Endometrial microvascular endothelial cells (primary cell): ENCODE measurements around the gene CEP95. TPM values are rescaled to one million over a fixed set of nuclear protein-coding genes. Genes with fewer than 3 reads are reported as not detected.
"Not testable (repeated sequence)": the region's sequence is repeated elsewhere in the genome, so short reads cannot be mapped to it uniquely, and the experiment has no call there.

ENCODE experiments used
- in situ Hi-C: cut with HindIII; loops from 2 replicates; pipeline ENCODE4 v1.10.0; 2017; ENCODE audit warnings: low sequenced_read_pairs, low pct_unique_long_range_greater_than_20kb; ENCODE audit errors: inconsistent ontology term
- total RNA-seq: library from RNA; depleted of rRNA; stranded (reverse); fragments of >200 nt; gene quantifications from one replicate; pipeline ENCODE4 v1.2.3, GENCODE V29; 2015; ENCODE audit errors: inconsistent ontology term

CEP95 gene
- total RNA-seq, 1 donor from 2014 or later = 16.7 TPM

DNA sequence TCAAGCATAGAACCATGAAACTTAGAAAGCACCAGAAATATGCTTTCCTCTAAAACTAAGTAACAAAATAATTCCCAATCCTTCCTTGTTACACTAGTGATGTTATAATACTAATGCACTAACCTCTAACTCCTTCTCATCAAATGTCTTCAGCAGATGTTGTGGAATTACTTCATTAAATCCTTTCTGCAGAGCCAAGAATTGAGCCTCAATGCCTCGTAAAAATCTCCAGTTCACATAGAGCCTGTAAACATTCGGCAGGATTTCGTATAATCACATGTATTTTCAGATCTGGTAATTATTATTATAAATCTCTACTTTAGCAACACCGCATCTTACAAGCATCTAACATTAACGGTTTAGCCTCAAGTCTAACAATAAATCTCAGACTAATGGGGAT lies 44.7 kb downstream of the CEP95 start:
- in situ Hi-C loops = no loop called here

DNA sequence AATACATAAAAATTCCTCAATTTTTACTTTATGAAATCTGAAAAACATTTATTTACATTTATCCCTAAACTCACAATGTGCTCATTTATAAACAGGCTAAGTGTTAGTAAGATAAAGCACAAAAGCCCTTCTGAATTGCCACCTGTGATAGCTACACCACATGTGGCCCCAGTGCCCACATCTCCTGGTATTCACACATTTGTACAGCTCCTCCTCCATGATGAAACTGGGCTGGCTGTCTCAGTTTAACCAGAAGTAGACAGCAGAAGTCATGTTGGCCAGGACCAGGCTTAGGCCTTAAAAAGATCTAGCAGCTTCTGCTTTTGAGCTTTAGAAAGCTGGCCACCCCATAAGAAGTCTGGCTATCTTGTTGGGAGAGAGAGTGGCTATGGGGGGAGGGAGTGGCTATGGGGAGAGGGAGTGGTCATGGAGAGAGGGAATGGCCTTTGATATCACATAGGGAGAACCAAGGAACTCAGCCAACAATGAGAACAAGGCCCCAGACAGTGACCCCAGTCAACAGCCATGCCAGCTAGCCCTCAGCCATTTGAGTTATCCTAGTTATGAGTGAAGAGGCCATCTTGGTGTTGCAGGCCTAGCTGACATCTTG lies 47.4 kb downstream of the CEP95 start:
- in situ Hi-C loops = no loop called here

DNA sequence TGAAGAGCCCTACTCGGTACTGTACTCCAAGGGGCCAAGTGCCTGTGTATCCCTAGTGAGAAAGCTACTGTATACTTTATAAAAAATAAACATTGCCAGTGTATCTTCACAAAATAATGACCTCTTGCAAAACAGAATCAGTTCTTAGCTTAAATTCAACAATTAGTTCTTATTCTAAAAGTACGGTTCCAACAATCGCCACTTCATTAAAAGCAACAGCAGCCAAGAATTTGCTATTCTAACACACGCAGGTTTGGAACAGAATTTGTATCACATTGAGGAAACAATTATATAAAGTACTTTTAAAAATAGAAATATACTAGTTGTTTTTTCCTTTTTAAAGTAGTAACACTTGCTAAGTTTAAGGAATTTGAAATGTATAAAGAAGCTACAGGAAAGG lies 48.5 kb downstream of the CEP95 start:
- in situ Hi-C loops = no loop called here

DNA sequence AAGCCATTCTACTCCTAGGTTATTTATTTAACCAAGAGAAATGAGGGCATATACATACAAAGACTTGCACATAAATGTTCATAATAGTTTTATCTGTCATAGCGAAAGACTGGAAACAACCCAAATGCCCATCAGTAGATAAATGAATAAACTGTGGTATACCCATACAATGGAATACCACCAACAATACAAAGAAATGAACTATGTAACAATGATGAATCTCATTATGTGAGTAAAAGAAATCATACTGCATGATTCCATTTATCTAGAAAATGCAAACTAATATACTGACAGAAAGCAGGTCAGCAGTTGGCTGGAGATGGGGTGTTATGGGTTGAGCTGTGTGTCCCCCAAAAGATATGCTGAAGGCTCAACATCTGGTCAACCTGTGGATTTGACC lies 57.3 kb downstream of the CEP95 start:
- in situ Hi-C loops = no loop called here

DNA sequence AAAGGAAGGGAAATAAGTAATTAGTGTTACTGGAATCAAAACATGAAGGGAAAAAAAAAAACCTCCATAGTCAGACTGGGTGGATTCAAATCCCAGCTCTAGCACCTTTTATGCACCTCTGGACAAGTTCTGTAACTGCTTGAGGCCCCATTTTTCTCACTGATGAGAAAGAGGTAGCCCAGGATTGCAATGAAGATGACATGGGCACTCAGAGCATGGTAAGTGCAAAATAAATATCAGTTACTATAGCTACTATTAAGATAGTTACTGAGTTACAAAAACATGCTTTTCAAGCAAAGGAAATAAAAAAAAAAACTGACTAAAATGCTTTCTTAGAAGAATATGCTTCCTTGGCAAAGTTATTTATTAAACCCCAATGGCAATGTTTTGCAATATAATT lies 58.8 kb downstream of the CEP95 start:
- in situ Hi-C loops = no loop called here

DNA sequence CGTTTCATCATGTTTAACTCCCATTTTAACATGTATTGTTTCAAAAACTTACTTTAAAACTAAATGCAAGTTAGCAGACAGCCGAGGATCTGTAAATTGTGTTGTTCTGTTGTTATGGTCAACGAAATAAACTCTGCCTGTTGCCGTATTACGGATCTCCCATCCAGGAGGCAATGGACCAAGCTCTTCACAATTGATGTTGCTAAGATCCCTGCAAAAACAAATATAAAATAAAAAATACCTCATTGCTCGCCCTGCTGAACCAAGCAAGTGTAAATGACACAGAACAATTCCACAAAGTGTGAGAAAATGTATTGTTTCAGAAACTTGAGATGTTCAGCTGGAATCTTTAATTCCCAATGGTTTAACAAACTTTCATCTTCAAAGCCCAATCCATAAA lies 65.0 kb downstream of the CEP95 start:
- in situ Hi-C loops = no loop called here

DNA sequence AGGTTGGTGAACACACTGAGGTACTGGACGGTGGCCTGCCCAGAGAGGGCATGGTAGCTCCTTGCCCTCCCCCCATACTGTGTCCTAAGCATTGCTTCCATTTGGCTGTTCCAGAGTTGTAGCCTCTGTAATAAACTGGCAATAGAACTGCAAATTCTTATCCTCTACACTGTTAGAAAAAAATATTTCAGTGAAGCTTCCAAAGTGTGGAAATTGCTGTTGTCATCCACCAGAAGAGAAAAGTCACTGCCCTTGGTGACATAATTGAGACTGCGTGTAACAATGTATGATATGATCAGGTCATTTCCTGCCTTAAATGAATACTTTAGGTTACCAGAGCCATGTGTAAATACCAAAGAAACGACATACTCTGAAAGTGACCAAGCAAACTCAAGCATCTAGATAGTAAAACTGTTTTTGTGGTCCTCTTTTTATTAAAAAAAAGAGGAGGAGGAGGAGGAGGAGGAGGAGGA lies 65.9 kb downstream of the CEP95 start:
- in situ Hi-C loops = no loop called here

DNA sequence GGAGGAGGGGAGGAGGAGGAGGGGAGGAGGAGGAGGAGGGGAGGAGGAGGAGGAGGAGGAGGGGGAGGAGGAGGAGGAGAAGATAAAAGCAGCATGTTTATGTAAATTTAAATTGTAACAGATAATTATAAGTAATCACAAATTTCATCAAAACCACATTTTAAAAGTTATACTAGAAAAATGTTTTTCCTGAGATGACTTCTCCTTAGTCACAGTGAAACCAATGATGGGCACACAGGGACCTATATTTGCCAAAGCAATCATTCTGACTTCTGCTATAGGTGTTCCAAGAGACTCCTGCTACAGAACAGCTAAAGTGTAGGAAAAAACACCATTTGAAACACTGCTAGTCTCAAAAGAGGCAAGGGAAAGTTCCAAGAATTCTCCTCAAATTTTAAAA lies 66.4 kb downstream of the CEP95 start:
- in situ Hi-C loops = no loop called here

DNA sequence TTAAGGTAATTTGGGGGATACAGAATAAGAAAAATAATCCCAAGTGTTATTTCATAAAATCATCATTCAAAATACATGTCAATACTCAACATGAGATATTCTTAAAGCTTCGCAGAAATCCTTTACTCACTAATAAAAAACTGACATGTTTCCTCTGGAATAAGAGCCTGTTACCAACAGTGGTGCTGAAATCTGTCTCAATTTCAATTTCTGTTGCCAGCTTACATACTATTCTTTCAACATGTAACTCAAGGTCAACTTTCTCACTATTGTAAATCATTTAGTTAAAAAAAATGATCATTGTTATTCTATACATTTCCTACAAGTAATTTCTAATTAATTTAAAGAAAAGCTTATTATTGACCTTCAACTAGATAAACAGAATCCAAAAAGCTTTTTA lies 67.9 kb downstream of the CEP95 start:
- in situ Hi-C loops = no loop called here

DNA sequence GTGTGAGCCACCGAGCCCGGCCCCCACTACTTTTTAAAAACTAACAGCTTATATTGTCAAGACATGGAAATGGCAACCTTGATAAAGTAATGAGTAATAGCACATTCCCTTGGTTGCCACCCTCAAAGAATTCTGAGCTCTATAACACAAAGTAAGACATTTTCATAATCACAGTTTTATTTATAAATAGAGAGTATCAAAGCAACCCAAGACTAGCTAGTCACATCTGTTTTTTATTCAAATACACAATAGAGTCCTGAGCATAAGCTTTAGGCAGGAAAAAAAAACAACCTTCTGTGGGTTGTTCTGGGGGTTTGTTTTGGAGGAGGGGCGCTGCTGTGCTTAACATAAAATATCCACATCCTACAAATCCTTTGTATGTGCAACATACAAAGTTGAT lies 68.7 kb downstream of the CEP95 start:
- in situ Hi-C loops = no loop called here

DNA sequence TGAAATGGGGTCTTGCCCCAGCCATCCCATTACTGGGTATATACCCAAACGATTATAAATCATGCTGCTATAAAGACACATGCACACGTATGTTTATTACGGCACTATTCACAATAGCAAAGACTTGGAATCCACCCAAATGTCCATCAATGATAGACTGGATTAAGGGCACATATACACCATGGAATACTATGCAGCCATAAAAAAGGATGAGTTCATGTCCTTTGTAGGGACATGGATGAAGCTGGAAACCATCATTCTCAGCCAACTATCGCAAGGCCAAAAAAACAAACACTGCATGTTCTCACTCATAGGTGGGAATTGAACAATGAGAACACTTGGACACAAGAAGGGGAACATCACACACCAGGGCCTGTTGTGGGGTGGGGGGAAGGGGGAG lies 70.2 kb downstream of the CEP95 start:
- in situ Hi-C loops = not testable (repeated sequence)

DNA sequence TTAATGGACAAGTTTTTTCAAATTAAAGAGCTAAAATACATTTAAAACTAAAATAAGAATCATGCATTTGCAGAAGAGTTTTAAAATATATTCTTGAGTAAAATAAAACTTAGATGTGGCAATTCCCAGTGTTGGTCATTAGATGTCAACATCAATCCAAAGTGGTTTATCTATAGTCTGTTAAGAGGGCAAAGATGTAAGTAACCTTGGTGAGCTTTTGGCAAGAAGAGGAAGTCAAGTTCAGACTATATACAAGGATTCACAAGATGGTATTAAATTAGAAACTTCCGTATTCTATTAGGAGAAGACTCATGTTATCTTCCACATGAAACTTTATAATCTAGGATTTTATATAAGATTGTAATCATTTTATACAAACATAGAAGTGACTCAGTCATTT lies 73.1 kb downstream of the CEP95 start:
- in situ Hi-C loops = no loop called here

DNA sequence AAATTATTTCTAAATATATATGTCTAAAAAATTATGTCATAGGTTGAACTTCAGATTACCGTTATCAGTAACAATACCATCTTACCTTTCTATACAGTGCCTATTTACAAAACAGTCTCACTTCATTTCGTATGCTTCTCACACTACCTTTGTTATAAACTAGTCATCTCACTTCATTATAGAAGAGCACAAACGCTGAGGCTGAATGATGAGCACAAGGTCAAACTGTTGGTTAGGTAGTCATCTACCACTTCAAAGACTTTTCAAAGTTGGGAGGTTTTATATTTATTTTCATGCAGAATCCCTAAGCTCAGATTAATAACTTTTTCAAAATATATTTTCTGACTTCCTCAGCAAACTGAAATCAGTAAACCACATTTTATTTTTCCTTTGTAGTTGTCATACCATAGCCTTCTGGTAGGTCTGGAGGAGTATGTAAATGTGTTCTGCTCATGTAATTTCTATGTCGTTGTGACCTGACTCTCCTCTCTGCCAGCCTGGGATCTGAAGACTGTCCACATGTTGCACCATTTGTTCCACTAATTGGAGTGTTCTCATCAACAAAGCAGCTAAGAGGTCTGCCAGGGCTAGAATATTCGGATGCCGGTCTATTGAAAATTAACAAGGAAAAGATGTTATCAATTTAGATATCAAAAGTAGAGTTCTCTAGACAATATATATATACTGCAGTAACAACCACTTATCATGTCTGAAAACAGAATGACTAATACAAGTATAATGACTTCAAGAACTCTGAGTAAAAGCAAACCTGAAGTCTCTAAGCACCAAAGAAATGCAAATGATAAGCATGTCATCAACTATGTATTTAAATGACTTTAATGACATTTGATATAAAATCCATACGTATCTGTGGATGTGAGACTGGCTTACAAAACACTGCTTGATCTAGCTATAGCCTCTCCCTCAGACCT lies 73.9 kb downstream of the CEP95 start:
- in situ Hi-C loops = no loop called here

DNA sequence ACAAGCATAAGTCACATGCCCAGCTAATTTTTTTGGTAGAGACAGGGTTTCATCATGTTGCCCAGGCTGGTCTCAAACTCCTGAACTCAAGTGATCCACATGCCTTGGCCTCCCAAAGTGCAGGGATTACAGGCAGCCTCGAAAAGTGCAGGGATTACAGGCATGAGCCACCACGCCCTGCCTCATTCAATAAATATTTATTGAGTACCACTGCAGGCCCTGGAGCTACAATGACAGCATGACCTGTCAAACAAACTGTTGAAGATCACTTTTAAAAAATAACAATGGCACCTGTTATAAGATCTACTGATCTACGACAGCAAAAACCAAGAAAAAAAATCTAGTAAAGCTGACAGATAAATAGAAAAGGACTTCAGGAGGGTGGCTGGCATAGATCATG lies 76.3 kb downstream of the CEP95 start:
- in situ Hi-C loops = no loop called here

DNA sequence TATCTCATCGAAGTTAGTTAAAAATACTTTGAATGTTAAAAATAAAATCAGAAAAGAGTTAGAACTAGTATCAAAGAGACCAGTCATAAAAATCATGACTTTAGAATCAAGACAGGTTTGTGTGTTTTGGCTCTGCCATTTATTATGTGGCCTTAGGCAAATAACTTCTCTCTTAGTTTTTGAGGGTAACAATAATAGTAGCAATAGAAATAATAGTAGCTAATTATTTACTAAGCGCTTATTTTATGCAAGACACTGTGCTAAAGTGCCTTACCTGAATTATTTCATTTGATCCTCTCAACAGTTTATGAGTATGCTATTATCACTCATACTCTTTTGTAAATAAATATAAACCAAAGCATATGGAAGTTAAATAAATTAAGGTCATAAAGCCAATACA lies 78.4 kb downstream of the CEP95 start:
- in situ Hi-C loops = no loop called here

Other genes starting within 250 kb of the CEP95 start
- 24.9 TPM for gene TEX2, start 243.7 kb upstream of the CEP95 start, total RNA-seq
- 368 TPM for gene PECAM1, start 116.1 kb upstream of the CEP95 start, total RNA-seq
- gene MILR1, start 57.9 kb upstream of the CEP95 start, total RNA-seq = 2.1 TPM
- gene POLG2, start 9.9 kb upstream of the CEP95 start, total RNA-seq = 15.4 TPM
- 1,072 TPM for gene DDX5, start 688 bp upstream of the CEP95 start, total RNA-seq
- 138 TPM for gene SMURF2, start 155.3 kb downstream of the CEP95 start, total RNA-seq